Measurements from ENCODE around the gene FNDC10.

FNDC10 gene

GRCh38 chr1:1553821-1554494, 46.0 kb downstream of the FNDC10 start:
- TF ChIP-seq, protein P1, sequence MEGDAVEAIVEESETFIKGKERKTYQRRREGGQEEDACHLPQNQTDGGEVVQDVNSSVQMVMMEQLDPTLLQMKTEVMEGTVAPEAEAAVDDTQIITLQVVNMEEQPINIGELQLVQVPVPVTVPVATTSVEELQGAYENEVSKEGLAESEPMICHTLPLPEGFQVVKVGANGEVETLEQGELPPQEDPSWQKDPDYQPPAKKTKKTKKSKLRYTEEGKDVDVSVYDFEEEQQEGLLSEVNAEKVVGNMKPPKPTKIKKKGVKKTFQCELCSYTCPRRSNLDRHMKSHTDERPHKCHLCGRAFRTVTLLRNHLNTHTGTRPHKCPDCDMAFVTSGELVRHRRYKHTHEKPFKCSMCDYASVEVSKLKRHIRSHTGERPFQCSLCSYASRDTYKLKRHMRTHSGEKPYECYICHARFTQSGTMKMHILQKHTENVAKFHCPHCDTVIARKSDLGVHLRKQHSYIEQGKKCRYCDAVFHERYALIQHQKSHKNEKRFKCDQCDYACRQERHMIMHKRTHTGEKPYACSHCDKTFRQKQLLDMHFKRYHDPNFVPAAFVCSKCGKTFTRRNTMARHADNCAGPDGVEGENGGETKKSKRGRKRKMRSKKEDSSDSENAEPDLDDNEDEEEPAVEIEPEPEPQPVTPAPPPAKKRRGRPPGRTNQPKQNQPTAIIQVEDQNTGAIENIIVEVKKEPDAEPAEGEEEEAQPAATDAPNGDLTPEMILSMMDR (IDR thresholded peaks at IDR 0.05; ENCODE audit: low read depth, low read length, missing control alignments) = no peak
- no peak overlapping the region for H3K4me3 ChIP-seq (replicated peaks; ENCODE audit: low read depth, low read length)
- DNase-seq (ENCODE audit: extremely low read depth, low read depth) = no peak

DNA sequence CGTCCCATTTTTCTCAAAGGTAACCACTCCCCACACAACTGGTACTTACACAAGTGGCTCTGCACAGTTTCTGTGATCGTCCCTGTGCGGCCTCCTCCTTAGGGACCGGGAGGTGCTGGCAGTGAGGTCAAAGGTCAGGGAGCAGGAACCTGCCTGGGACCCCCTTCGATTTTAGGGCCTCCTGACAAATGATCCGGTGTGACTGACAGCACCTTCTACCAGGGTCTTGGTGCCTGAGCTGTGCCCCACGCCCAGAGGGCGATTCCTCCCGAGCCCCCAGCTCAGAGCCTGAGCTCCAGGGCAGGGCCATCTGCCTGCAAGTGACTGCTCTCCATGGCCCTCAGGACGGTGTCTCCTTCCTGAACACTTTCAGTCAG, 47.7 kb downstream of the FNDC10 start:
- no peak for DNase-seq (ENCODE audit: extremely low read depth, low read depth)
- TF ChIP-seq, protein P1 (IDR thresholded peaks at IDR 0.05; ENCODE audit: low read depth, low read length, missing control alignments) = no peak

DNA sequence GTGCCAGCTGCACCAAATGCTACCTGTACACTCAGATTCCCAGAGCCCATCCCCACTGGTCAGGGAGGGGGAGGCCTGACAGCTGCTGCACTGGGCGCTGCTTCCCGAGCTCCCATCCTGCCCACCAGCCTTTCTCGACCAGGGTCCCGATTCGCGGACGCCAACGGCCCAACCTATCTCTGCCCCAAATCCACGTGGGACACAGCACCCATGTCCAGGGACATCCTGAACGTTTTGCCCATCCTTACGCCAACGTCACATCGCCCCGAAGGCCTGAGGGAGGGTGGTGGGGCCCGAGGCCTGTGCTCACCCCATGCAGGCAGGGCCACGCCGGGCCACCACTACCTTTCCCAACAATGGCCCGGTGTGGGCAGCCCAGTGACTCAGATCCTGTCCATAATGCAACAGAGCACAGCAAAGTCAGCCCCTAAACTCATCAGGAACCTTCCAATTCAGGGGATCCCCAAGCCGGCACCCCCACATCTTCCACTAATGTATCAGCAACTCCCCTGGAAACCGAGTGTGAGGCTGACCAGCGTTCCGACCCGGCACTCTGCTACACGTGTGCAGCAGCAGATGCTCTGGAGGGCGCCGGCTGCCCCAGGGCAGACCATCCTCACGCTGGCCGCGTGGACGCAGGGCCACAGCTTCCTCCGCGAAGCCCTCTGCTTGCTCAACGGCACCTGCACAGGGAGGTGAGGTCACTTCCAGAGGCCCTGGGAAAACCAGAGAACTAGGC, 48.2 kb downstream of the FNDC10 start:
- TF ChIP-seq, protein P1 (IDR thresholded peaks at IDR 0.05; ENCODE audit: low read depth, low read length, missing control alignments) = no peak
- DNase-seq (ENCODE audit: extremely low read depth, low read depth) = no peak

More for the DNA sequence above, 47.7 kb downstream of the FNDC10 start:
- no peak overlapping the region for H3K4me3 ChIP-seq (replicated peaks; ENCODE audit: low read depth, low read length)

DNA sequence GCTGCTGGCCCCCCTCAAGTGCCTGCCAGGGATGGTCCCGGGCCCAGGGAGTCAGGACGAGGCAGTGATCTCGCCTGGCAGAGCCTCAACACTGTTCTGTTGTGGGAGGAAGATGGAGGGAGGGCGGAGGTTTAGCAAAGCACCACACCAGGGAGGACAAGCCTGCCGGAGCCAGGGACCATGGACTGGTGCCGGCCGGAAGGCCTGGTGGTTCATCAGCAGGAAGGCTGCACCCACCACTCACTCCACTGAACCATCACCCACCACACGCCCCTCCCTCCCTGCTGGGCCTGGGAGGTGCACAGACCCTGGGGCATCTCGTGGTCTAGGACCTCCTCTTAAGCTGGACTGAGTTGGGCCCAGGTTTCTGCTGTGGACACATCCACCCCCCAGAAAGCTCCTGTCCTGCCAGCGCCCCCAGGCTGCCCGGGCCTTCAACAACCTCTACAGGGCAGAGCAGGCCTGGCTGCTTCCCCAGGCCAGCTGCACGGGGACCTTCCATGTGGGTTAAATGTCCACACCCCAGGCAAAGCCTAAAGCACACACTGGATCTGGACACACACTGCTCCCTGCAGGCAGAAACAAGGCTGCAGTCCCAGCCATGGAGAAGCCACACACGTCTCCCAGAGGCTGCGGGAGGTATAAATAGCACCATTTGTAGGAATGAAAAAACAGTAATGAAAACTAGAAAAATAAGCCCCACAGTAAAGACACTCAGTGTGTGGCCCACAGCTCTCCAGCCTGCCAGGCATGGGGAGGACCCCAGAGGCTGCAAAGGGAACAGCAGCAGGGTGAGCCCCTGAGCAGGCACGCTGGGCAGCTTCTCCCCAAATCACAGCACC, 49.1 kb downstream of the FNDC10 start:
- no peak for DNase-seq (ENCODE audit: extremely low read depth, low read depth)
- no peak overlapping the region for H3K4me3 ChIP-seq (replicated peaks; ENCODE audit: low read depth, low read length)
- TF ChIP-seq, protein P1 (IDR thresholded peaks at IDR 0.05; ENCODE audit: low read depth, low read length, missing control alignments) = peak; percentile 40

More for the DNA sequence above, 48.2 kb downstream of the FNDC10 start:
- H3K4me3 ChIP-seq (replicated peaks; ENCODE audit: low read depth, low read length) = no peak overlapping the region

DNA sequence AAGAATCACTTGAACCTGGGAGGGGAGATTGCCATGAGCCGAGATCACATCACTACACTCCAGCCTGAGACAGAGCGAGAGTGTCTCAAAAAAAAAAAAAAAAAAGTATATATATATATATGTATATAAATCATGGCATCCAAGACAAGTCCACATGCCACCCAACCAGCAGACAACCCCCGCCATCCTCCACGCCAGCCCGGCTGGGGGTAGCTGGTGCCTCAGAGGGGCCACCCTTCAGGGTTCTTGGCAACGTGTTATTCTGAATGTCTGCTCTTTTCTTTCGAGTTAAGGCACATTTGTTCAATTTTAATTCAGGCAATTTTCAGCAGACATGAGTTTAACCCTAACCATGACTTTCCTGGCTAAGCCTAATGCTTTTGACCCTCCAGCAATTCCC, 49.8 kb downstream of the FNDC10 start:
- TF ChIP-seq, protein P1 (IDR thresholded peaks at IDR 0.05; ENCODE audit: low read depth, low read length, missing control alignments) = no peak
- H3K4me3 ChIP-seq (replicated peaks; ENCODE audit: low read depth, low read length) = no peak overlapping the region
- no peak for DNase-seq (ENCODE audit: extremely low read depth, low read depth)

DNA sequence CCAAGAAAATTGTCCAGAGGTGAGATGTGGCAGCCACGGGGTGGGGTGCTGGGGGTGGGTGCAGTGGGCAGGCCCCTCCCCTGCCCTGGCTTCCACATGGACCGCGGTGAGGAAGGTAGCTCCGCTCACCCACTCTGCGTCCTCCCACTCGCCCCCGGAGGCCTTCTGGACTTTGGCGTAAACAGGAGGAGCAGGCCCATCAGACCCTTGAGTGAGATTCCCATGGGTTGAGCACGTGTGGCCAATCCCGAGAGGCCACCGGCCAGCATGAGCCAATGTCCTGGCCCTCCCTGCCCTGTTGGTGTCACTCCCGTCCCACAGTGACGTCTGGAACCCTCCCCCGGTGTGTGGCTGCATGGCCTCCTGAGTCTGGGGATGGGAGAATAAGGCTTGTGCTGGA, 51.3 kb downstream of the FNDC10 start:
- no peak overlapping the region for H3K4me3 ChIP-seq (replicated peaks; ENCODE audit: low read depth, low read length)
- TF ChIP-seq, protein P1 (IDR thresholded peaks at IDR 0.05; ENCODE audit: low read depth, low read length, missing control alignments) = no peak
- no peak for DNase-seq (ENCODE audit: extremely low read depth, low read depth)
